GM21737 (cell line): ENCODE results near the gene PTCD2.

Experiments
- ATAC-seq: cut with Tn5 transposase; IDR thresholded peaks from one replicate; pipeline ENCODE4 v1.9.1; 2021; ENCODE audit warnings: mild to moderate bottlenecking, moderate library complexity; ENCODE audit not compliant: unreplicated experiment

PTCD2 gene

GRCh38 chr5:72319976-72320752 is at the start of gene PTCD2, which contains the start of gene MRPS27:
Gene PTCD2, plus strand, starts transcription at chr5:72320373. Its CDS starts 10 bp downstream, at chr5:72320383.
Gene MRPS27, minus strand, starts transcription at chr5:72320240. Its CDS starts 19 bp downstream, at chr5:72320221.
- peak; percentile 99 for ATAC-seq

GRCh38 chr5:72271702-72272101 is 48.5 kb upstream of the PTCD2 start:
- ATAC-seq: no peak

GRCh38 chr5:72272398-72272797 is 47.8 kb upstream of the PTCD2 start:
- ATAC-seq: no peak

- ATAC-seq: no peak
These were observed 46.6 kb upstream of the PTCD2 start for GRCh38 chr5:72273547-72273946.

GRCh38 chr5:72276219-72276752 is 43.9 kb upstream of the PTCD2 start:
- no peak for ATAC-seq

- no peak for ATAC-seq
These were observed 39.5 kb upstream of the PTCD2 start for GRCh38 chr5:72280581-72281069.

- ATAC-seq: no peak
These were observed 38.8 kb upstream of the PTCD2 start for GRCh38 chr5:72281430-72281763.

GRCh38 chr5:72281764-72282499 is 38.2 kb upstream of the PTCD2 start:
- no peak for ATAC-seq

- no peak for ATAC-seq
These were observed 37.3 kb upstream of the PTCD2 start for GRCh38 chr5:72282878-72283277.

GRCh38 chr5:72283358-72283757 is 36.8 kb upstream of the PTCD2 start:
- no peak for ATAC-seq

GRCh38 chr5:72284559-72285423 is 35.4 kb upstream of the PTCD2 start:
- no peak for ATAC-seq

GRCh38 chr5:72285424-72285821 is 34.8 kb upstream of the PTCD2 start:
- ATAC-seq: no peak

GRCh38 chr5:72286798-72287197 is 33.4 kb upstream of the PTCD2 start:
- ATAC-seq: no peak

- no peak for ATAC-seq
These were observed 31.2 kb upstream of the PTCD2 start for GRCh38 chr5:72288924-72289323.

- no peak for ATAC-seq
These were observed 29.6 kb upstream of the PTCD2 start for GRCh38 chr5:72290356-72291133.

- no peak for ATAC-seq
These were observed 28.6 kb upstream of the PTCD2 start for GRCh38 chr5:72291601-72292000.

- no peak for ATAC-seq
These were observed 27.8 kb upstream of the PTCD2 start for GRCh38 chr5:72292411-72292810.

GRCh38 chr5:72293495-72294055 is 26.6 kb upstream of the PTCD2 start:
- ATAC-seq: no peak

GRCh38 chr5:72294473-72294872 is 25.7 kb upstream of the PTCD2 start:
- no peak for ATAC-seq

GRCh38 chr5:72295539-72295938 is 24.6 kb upstream of the PTCD2 start:
- no peak for ATAC-seq
